Memory B cell (primary cell): ENCODE results near the gene RNF213.
A peak's percentile ranks its signal among the peaks of the same experiment; 100 is the strongest.

Experiments
- ATAC-seq: fragments of 150-1000 bp; cut with Tn5 transposase; 2 replicates; pipeline ENCODE4 v1.10.0; 2021; ENCODE audit warnings: low read depth, mild to moderate bottlenecking, moderate library complexity
- DNase-seq, 2 donors: peaks; one replicate each; pipeline ENCODE4 v3.0.0; 2022; ENCODE audit warnings: low spot score in 2 of 2
- H3K27ac Mint-ChIP-seq: one replicate; pipeline ENCODE4 v1.8.0; 2022; ENCODE audit warnings: mild to moderate bottlenecking, moderate library complexity, mixed read lengths
- H3K27me3 Mint-ChIP-seq: one replicate; pipeline ENCODE4 v1.8.0; 2022; ENCODE audit warnings: mixed read lengths
- H3K36me3 Mint-ChIP-seq: one replicate; pipeline ENCODE4 v1.8.0; 2022; ENCODE audit warnings: mild to moderate bottlenecking, mixed read lengths
- H3K4me1 Mint-ChIP-seq: one replicate; pipeline ENCODE4 v1.8.0; 2022; ENCODE audit warnings: mixed read lengths
- H3K4me3 Mint-ChIP-seq: one replicate; pipeline ENCODE4 v1.8.0; 2022; ENCODE audit warnings: mild to moderate bottlenecking, moderate library complexity, mixed read lengths
- H3K9me3 Mint-ChIP-seq: one replicate; pipeline ENCODE4 v1.8.0; 2022; ENCODE audit warnings: mixed read lengths

The RNF213 gene

DNA sequence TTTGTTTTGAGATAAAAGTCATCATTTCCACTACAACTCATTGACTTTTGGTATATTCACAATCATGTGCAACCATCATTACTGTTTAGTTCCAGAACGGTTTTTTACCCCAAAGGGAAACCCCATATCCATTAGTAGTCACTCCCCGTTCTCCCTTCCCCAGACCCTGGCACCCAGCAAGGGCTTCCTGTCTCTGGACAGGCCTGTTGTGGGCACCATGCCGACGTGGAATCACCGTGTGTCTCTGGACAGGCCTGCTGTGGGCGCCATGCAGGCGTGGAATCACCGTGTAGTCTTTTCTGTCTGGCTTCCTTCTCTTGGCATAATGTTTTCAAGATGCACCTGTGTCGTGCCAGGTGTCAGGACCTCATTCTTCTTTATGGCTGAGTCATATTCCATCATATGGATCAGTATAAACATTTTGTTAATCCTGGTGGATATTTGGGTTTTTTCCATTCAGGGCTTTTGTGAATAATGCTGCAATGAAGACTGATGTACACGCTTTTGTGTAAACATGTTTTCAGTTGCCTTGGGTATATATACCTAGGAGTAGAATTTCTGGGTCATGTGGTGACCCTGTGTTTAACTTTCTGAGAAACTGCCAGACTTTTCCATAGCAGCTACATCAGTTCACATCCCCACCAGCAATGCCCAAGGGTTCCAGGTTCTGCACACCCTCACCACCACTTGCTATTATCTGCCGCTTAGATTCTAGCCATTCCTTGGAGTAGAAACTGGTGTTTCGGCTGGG is 173.4 kb downstream of the RNF213 start:
- Mint-ChIP-seq H3K4me1 (no peaks in the 10 kb centered on the region), H3K9me3 (no peaks in the 10 kb centered on the region), H3K27ac (no peak overlapping the region), H3K36me3 (no peaks in the 10 kb centered on the region), H3K4me3 (no peak overlapping the region), H3K27me3 (no peaks in the 10 kb centered on the region)
- ATAC-seq (no peak), DNase-seq (no peak)

DNA sequence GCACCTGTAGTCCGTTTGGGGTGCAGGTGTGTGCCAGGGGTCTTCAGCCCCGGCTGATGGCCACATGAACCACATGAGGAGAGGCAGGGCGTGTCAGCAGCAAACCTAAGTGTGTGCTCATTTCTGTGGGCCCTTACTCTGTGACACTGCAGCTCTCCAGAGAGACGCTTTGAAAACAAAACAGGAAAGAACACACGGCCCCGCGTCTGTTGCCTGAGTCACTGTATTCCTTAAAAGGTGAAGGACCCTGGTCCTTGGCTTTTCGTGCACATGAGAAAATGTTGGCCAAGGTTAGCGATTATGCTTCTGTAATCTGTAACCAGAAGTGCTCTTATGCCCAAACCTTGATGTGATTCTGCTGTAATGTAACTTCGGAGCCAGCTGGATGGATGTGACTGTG is 176.9 kb downstream of the RNF213 start:
- H3K9me3 Mint-ChIP-seq, result no peaks in the 10 kb centered on the region
- ATAC-seq (no peak), DNase-seq (no peak)
- H3K4me3 Mint-ChIP-seq, result no peak overlapping the region
- no peak overlapping the region for H3K27ac Mint-ChIP-seq
- H3K27me3 Mint-ChIP-seq, result peaks cover 9% of the 10 kb centered on the region
- peaks cover 2% of the 10 kb centered on the region for H3K4me1 Mint-ChIP-seq
- H3K36me3 Mint-ChIP-seq, result peaks cover 4% of the 10 kb centered on the region

DNA sequence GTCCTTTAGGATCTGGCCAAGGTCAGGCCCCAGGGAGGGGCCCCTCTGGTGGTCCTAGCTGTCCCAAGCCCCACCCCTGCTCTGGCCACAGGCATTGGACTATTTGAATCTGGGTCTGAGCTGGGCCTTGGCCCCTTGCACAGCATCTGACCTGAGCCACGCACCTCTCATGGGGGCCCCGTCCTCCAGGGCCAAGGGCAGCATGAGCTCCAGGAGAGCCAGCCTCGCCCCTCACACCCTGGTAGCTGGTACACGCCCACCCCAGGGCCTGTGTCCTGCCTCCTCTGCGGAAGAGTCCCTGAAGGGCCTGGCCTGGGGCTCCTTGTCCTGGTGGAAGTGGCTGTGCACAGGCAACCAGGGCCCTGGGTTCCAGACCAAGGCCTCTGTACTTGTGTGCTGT is 178.2 kb downstream of the RNF213 start:
- Mint-ChIP-seq H3K4me1 (peaks cover 2% of the 10 kb centered on the region), H3K27me3 (peaks cover 13% of the 10 kb centered on the region), H3K4me3 (no peak overlapping the region), H3K9me3 (no peaks in the 10 kb centered on the region), H3K27ac (no peak overlapping the region), H3K36me3 (peaks cover 5% of the 10 kb centered on the region)
- no peak for DNase-seq
- no peak for ATAC-seq

DNA sequence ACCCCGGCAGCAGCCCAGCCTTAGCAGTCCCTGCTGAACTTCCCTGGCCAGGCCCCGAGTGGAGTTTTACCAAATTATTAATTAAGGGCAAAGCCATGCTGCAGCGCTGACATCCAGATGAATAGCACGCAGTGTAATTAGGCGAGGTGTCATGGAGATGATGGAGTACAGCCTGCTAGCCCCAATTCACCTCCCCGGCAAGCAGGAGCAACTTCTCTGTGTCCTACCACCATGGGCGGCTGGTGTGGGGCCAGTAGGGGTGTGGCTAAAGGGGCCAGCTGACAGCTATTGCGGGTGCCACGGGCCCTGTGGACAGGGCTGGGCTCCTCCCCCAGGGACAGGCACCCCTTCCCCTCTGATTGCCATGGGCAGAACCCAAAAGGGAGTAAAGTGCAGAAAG is 178.8 kb downstream of the RNF213 start:
- ATAC-seq, result no peak
- DNase-seq, result no peak
- peaks cover 13% of the 10 kb centered on the region for H3K27me3 Mint-ChIP-seq
- H3K4me3 Mint-ChIP-seq, result no peak overlapping the region
- H3K36me3 Mint-ChIP-seq, result peaks cover 5% of the 10 kb centered on the region
- H3K27ac Mint-ChIP-seq, result no peak overlapping the region
- H3K4me1 Mint-ChIP-seq, result peaks cover 2% of the 10 kb centered on the region
- H3K9me3 Mint-ChIP-seq, result no peaks in the 10 kb centered on the region

DNA sequence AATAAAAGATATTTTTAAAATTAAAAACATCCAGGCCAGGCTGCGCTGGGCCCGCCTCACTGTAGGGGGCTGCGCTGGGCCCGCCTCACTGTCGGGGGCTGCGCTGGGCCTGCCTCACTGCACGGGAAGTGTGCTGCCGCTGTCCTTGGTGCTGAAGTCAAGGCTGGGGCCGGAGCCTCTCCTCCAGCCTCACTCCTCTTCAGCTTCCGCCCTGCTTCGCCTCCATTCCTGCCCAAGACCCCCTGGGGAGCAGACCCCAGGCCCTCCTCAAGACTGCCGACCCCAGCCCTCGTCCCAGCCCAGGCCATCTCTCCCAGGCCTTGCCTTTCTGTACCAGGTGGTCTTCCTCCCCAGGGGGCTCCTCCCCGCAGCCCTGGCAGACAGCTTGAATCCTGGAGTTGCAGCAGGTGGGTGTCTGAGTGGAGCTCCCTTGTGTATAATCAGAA is 180.5 kb downstream of the RNF213 start:
- ATAC-seq (peak; percentile 43), DNase-seq (peak; percentile 30 to 56)
- Mint-ChIP-seq H3K27ac (no peak overlapping the region), H3K4me3 (no peak overlapping the region), H3K4me1 (peaks cover 2% of the 10 kb centered on the region), H3K36me3 (peaks cover 5% of the 10 kb centered on the region), H3K9me3 (no peaks in the 10 kb centered on the region), H3K27me3 (peaks cover 13% of the 10 kb centered on the region)

DNA sequence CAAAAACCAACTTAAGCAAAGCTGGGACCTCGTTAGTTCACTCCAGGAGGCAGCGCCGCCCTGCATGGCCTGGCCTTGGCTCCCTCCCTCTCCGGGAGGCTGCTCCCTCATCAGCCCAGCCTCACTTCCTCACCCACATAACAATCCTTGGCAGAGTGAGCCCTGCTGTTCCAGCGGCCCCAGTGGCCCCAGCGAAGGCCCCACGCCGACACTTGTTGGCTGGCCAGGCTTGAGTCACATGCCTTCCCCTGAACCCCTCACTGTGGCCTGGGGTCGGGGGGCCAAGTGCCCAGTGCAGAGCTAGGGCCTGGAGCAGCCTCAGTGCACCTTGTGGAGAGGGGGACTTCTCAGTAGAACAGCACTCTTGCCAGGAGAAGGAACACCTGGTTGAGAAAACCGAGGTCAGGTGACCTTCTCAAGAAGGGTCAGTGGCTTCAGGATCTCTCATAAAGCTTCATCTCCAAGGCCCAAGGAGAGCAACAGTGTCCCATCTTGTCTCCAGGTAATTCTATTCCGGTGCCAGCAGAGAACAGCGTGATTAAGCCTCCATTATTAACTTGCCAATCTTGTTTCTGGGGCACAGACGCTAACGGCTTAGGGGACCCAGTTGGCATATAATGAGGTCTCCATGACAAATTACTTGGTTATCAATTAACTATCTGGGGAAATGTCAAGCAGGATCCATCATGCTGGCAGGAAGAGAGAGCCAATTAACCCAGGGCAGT is 181.1 kb downstream of the RNF213 start:
- Mint-ChIP-seq H3K27me3 (peaks cover 13% of the 10 kb centered on the region), H3K9me3 (no peaks in the 10 kb centered on the region), H3K4me3 (no peak overlapping the region), H3K27ac (no peak overlapping the region), H3K36me3 (peaks cover 5% of the 10 kb centered on the region), H3K4me1 (peaks cover 2% of the 10 kb centered on the region)
- DNase-seq, result no peak
- ATAC-seq, result no peak

DNA sequence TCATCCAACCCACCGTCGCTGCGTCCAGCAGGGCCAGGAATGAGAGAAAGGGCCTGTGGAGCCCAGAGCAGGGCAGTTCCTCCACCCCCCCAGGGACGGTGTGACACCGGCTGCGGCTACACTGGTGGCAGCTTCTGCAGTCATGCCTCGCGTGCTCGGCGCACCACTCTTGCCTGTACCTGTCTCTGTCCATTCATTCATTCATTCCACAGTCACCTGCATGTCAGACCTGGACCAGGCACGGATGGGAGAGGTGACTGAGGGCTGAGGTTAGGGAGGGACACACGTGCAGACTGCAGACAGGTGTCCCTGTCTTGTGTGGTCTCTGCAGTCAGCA is 181.6 kb downstream of the RNF213 start:
- Mint-ChIP-seq H3K4me3 (no peak overlapping the region), H3K27ac (no peak overlapping the region), H3K36me3 (peaks cover 5% of the 10 kb centered on the region), H3K27me3 (peaks cover 13% of the 10 kb centered on the region), H3K9me3 (no peaks in the 10 kb centered on the region), H3K4me1 (peaks cover 2% of the 10 kb centered on the region)
- ATAC-seq (no peak), DNase-seq (no peak)

DNA sequence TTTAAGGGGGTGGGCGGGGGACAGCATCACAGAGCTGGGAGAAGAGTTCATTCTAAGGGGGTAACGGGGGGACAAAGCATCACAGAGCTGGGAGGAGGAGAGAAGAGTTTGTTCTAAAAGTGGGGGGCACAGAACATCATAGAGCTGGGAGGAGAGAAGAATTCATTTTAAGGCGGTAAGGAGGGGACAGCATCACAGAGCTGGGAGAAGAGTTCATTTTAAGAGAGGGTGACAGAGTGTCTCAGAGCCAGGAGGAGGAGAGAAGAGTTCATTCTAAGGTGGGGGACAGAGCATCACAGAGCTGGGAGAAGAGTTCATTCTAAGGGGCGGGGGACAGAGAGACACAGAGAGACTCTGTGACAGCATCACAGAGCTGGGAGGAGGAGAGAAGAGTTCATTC is 182.1 kb downstream of the RNF213 start:
- peaks cover 2% of the 10 kb centered on the region for H3K4me1 Mint-ChIP-seq
- peaks cover 5% of the 10 kb centered on the region for H3K36me3 Mint-ChIP-seq
- H3K27ac Mint-ChIP-seq, result no peak overlapping the region
- no peak for ATAC-seq
- no peak overlapping the region for H3K4me3 Mint-ChIP-seq
- no peak for DNase-seq
- H3K27me3 Mint-ChIP-seq, result peaks cover 13% of the 10 kb centered on the region
- no peaks in the 10 kb centered on the region for H3K9me3 Mint-ChIP-seq

DNA sequence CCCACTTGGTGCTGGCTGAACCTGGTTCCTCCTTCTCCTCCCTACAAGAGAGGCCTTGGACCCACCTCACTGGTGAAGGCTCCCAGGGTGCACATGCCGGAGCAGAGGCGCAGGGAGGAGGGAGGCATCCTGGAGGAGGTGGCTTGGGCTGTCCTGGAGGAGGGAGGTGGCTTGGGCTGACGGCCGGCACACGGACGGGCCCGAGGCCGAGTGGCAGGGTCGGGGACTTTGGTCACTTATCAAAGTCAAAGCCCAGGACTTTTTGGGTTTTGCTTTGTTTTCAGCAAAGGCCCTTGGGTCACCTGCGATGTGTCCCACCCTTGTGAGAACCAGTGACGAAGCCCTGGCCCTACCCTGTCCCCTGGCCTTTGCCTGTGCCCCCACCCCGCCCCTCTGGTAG is 182.8 kb downstream of the RNF213 start:
- Mint-ChIP-seq H3K4me1 (peaks cover 2% of the 10 kb centered on the region), H3K27me3 (peaks cover 13% of the 10 kb centered on the region), H3K27ac (no peak overlapping the region), H3K9me3 (no peaks in the 10 kb centered on the region), H3K4me3 (no peak overlapping the region), H3K36me3 (peaks cover 5% of the 10 kb centered on the region)
- no peak for DNase-seq
- no peak for ATAC-seq

DNA sequence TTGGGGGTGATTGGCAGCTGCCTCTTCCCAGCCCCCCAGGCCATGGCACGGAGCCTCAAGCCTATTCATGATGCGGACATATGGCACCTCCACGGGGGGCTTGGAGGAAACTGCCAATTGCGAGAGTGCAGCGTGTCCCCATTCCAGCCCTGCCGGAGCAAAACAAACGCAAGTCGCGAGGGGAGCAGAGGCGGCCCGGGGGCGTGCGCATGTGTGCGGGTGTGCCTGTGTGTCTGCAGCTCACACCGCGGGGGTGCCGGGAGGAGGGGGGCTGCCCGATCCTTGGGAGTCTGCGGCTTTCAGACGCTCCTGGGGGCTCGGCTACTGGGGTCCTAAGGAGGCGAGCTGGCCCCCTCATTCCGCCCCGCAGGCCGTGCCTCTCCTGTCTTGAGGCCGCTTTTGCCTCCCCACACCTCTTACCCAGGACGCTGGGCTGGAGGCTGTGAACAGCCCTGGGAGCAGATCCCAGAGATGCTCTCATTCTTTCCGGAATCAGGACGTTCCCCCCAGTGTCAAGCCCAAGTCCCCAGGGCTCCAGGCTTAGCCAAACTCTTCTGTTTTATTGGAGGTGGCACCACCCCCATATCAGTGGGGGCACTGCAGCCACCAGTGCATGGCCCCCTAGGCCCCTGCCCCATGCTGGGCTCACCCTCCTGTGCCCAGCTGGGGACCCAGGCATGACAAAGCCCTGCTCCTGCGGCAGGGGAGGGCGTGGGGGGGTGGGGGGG is 183.4 kb downstream of the RNF213 start:
- no peak for DNase-seq
- ATAC-seq, result no peak
- no peak overlapping the region for H3K4me3 Mint-ChIP-seq
- H3K36me3 Mint-ChIP-seq, result peaks cover 5% of the 10 kb centered on the region
- H3K27ac Mint-ChIP-seq, result no peak overlapping the region
- H3K9me3 Mint-ChIP-seq, result no peaks in the 10 kb centered on the region
- peaks cover 13% of the 10 kb centered on the region for H3K27me3 Mint-ChIP-seq
- peaks cover 2% of the 10 kb centered on the region for H3K4me1 Mint-ChIP-seq

DNA sequence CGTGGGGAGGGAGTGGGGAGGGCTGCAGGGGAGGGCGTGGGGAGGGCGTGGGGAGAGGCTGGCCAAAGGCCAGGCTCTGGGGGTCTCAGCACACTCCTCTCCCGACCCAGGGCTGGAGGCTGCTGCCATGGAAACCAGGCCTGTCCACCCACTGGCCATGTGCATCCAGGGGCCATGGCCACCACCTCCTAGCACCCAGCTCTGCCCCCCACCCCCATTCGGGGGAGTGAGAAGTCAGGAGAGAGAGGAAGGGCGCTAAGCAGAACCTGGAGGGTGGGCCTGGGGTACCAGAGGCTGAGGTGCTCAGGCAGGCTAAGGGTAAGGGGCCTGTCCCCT is 184.0 kb downstream of the RNF213 start:
- peaks cover 13% of the 10 kb centered on the region for H3K27me3 Mint-ChIP-seq
- H3K27ac Mint-ChIP-seq, result no peak overlapping the region
- no peak overlapping the region for H3K4me3 Mint-ChIP-seq
- H3K9me3 Mint-ChIP-seq, result no peaks in the 10 kb centered on the region
- peaks cover 2% of the 10 kb centered on the region for H3K4me1 Mint-ChIP-seq
- peaks cover 5% of the 10 kb centered on the region for H3K36me3 Mint-ChIP-seq
- ATAC-seq (no peak), DNase-seq (no peak)

DNA sequence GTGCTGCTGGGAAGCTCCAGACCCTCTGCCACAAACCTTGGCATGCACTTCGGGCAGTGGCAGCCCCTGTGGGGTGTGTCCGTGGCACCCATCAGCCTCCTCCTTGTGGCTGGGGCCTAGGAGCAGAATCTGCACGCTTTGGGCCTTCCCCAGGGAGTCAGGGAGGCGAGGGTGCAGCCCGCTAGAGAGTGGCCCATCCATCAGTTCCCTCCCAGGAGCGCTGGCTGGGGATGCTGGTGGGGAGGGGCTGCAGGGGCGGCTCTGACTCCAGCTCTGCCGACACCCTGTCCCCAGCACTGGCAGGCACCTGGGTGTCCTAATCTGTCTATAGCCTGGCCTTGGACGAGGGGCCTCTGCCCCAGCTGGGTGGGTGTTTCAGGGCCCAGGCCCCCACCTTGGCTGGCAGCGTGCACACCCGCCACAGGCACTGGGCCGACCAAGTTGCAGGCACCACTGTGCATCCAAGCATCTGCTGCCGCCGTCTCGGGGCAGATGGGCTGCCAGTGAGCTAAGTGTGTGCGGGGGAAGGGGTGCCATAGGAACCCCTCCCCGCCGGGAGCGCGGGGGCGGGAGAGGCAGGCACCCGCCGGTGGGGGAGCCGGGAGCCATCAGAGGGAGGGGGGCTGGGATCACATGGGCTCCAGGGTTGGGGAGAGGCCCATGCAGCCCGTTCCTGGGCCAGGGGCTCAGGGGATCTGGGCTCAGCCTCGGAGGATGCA is 184.5 kb downstream of the RNF213 start:
- DNase-seq, result no peak
- H3K36me3 Mint-ChIP-seq, result peaks cover 5% of the 10 kb centered on the region
- H3K27ac Mint-ChIP-seq, result no peak overlapping the region
- no peak for ATAC-seq
- H3K4me3 Mint-ChIP-seq, result no peak overlapping the region
- no peaks in the 10 kb centered on the region for H3K9me3 Mint-ChIP-seq
- H3K27me3 Mint-ChIP-seq, result peaks cover 11% of the 10 kb centered on the region
- H3K4me1 Mint-ChIP-seq, result peaks cover 2% of the 10 kb centered on the region

DNA sequence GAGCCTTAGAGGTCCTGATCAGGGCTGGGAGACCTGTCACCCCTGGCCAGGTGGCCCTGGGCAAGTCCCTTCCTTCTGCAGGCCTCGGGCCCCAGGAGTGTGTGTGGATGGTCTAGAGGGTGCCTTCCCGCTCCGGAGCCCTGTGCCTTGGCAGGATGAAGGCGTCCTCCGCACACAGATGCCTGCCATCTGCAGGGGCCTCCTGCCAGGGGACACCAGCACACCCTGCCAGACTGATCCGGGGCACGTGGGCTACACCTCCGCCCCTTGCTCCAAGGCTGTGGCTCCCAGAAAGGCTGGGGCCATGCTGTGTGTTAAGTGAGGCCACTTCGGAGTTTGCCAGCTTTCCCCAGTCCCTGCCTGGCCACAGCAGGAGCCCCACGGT is 185.1 kb downstream of the RNF213 start:
- H3K4me1 Mint-ChIP-seq, result peaks cover 2% of the 10 kb centered on the region
- DNase-seq, result no peak
- no peak overlapping the region for H3K4me3 Mint-ChIP-seq
- peaks cover 5% of the 10 kb centered on the region for H3K36me3 Mint-ChIP-seq
- no peak for ATAC-seq
- H3K27me3 Mint-ChIP-seq, result peaks cover 11% of the 10 kb centered on the region
- H3K27ac Mint-ChIP-seq, result no peak overlapping the region
- no peaks in the 10 kb centered on the region for H3K9me3 Mint-ChIP-seq
